K562 (cell line): ENCODE data around the gene KCTD4. TPM values are rescaled to one million over a fixed set of nuclear protein-coding genes. Genes with fewer than 3 reads are reported as not detected.

ENCODE experiments used
- ATAC-seq: fragments of 200-7000 bp; cut with Tn5 transposase; 3 replicates; pipeline ENCODE4 v1.9.1; 2020; ENCODE audit warnings: moderate library complexity
- BruUV-seq: library from RNA; stranded (reverse); fragments of 400-500 nt; replicated peaks from 2 replicates; lab custom pipeline; 2021; lab: Mats Ljungman, UMichigan
- CTCF ChIA-PET: fragments of 300-600 bp; formaldehyde crosslinking; extraction: SDS; loops from one replicate; lab custom pipeline; 2021; ENCODE audit warnings: low intra/inter-chr PET ratio; lab: Yijun Ruan, JAX
- POLR2A ChIA-PET: fragments of 300-600, 350-650 bp; sonication (Branson Sonifier 250); formaldehyde crosslinking; extraction: SDS; loops from one replicate; lab custom pipeline; 2021; ENCODE audit warnings: antibody characterized with exemption, inconsistent platforms; lab: Yijun Ruan, JAX
- DNase-seq, 4 experiments: peaks; one replicate each; pipeline versions ENCODE4 v3.0.0 to v3.0.0-alpha.2; 2011 to 2018; ENCODE audit warnings: low spot score in 3 of 4, mixed read lengths in 3 of 4; ENCODE audit errors: extremely low read depth in 1 of 4
- FAIRE-seq: peaks from 2 replicates; lab custom pipeline; 2011; peaks lifted over from hg19 to GRCh38; lab: Jason Lieb, UNC
- H2AFZ ChIP-seq: 2 replicates; pipeline ENCODE4 v1.6.0; 2011; ENCODE audit warnings: low read depth, low read length, control low read depth, inconsistent platforms
- H3K27ac ChIP-seq: fragments of 200-600 bp; 3 replicates; pipeline ENCODE4 v1.8.0; 2011; ENCODE audit warnings: low read depth, mild to moderate bottlenecking, control low read depth, inconsistent platforms, low read length, moderate library complexity, mixed read lengths; ENCODE audit errors: extremely low read depth
- H3K27me3 ChIP-seq, 2 experiments: fragments of 300-600 bp in 1 of 2; 2 replicates in 1 of 2; 3 replicates in 1 of 2; pipeline versions ENCODE4 v1.6.0 to v1.8.0; 2011; ENCODE audit warnings: inconsistent platforms in 2 of 2, low read length in 2 of 2, mild to moderate bottlenecking in 1 of 2, mixed read lengths in 1 of 2, moderate library complexity in 1 of 2; ENCODE audit not compliant: control insufficient read depth in 2 of 2, insufficient read depth in 2 of 2
- H3K36me3 ChIP-seq: fragments of 300-600 bp; 3 replicates; pipeline ENCODE4 v1.8.0; 2011; ENCODE audit warnings: mild to moderate bottlenecking, low read length, inconsistent platforms; ENCODE audit not compliant: control insufficient read depth, insufficient read depth
- H3K4me1 ChIP-seq, 2 experiments: fragments of 200-600 bp in 1 of 2; replicated peaks in 1 of 2; 2 replicates in 1 of 2; 3 replicates in 1 of 2; pipeline versions ENCODE4 v1.5.1 to v1.8.0; 2011; ENCODE audit warnings: inconsistent platforms in 2 of 2, low read length in 2 of 2, mild to moderate bottlenecking in 1 of 2, mixed read lengths in 1 of 2, moderate library complexity in 1 of 2; ENCODE audit not compliant: control insufficient read depth in 2 of 2, insufficient read depth in 2 of 2
- H3K4me2 ChIP-seq: 2 replicates; pipeline ENCODE4 v1.6.1; 2011; ENCODE audit warnings: low read length, control low read depth, inconsistent platforms, mixed read lengths; ENCODE audit not compliant: insufficient read depth
- H3K4me3 ChIP-seq: fragments of 200-600 bp; sonication (generic), shearing (Covaris generic); 2 replicates; pipeline ENCODE4 v1.5.1; 2016; ENCODE audit warnings: control low read depth, inconsistent platforms
- H3K79me2 ChIP-seq: fragments of 200-600 bp; 3 replicates; pipeline ENCODE4 v1.8.0; 2011; ENCODE audit warnings: low read length, inconsistent platforms; ENCODE audit not compliant: control insufficient read depth, insufficient read depth
- H3K9ac ChIP-seq, 2 experiments: 2 replicates each; pipeline versions ENCODE4 v1.6.0 to v1.6.1; 2011; ENCODE audit warnings: low read depth in 2 of 2, low read length in 2 of 2, control low read depth in 1 of 2, inconsistent platforms in 1 of 2, mild to moderate bottlenecking in 1 of 2, mixed read lengths in 1 of 2; ENCODE audit not compliant: insufficient read depth in 1 of 2
- H3K9me1 ChIP-seq: one replicate; pipeline ENCODE4 v1.6.0; 2011; ENCODE audit warnings: inconsistent platforms, mild to moderate bottlenecking, low read length, moderate library complexity; ENCODE audit not compliant: control insufficient read depth, insufficient read depth
- H3K9me3 ChIP-seq: replicated peaks from 2 replicates; pipeline ENCODE4 v1.5.1; 2011; ENCODE audit warnings: low read depth, low read length, inconsistent platforms; ENCODE audit not compliant: control insufficient read depth, insufficient read depth
- H4K20me1 ChIP-seq: replicated peaks from 2 replicates; pipeline ENCODE4 v1.6.1; 2011; ENCODE audit warnings: low read length, inconsistent platforms, mixed read lengths; ENCODE audit not compliant: control insufficient read depth, insufficient read depth
- BCL6 ChIP-seq: fragments of 250-450 bp; sonication (Bioruptor Pico); IDR thresholded peaks from 2 replicates; pipeline ENCODE4 v1.4.0; 2020
- BRCA1 ChIP-seq, 2 experiments: fragments of 450-650 bp in 1 of 2; sonication (generic) in 1 of 2; formaldehyde crosslinking in 1 of 2; IDR thresholded peaks; 2 replicates each; pipeline versions ENCODE4 v1.5.0 to v1.6.1; 2017 to 2020; ENCODE audit warnings: mild to moderate bottlenecking in 1 of 2, missing genetic modification reagents in 1 of 2
- CREB1 ChIP-seq, 2 experiments: sonication (generic) in 1 of 2; formaldehyde crosslinking in 1 of 2; IDR thresholded peaks; 2 replicates each; pipeline versions ENCODE4 v1.6.1 to v1.8.0; 2012 to 2022; ENCODE audit warnings: inconsistent platforms in 1 of 2, mild to moderate bottlenecking in 1 of 2, missing genetic modification reagents in 1 of 2, moderate library complexity in 1 of 2
- NCOA6 ChIP-seq: fragments of 450-650 bp; IDR thresholded peaks from 2 replicates; pipeline ENCODE4 v1.6.1; 2017; ENCODE audit warnings: mild to moderate bottlenecking
- NFIC ChIP-seq: fragments of 450-650 bp; IDR thresholded peaks from 2 replicates; pipeline ENCODE4 v1.6.1; 2017; ENCODE audit warnings: mild to moderate bottlenecking, inconsistent platforms
- NR4A1 ChIP-seq, 2 experiments: fragments of 250-450 bp in 1 of 2; fragments of 450-650 bp in 1 of 2; sonication (Bioruptor Pico) in 1 of 2; IDR thresholded peaks; 2 replicates each; pipeline versions ENCODE4 v1.4.0 to v1.6.1; 2016 to 2020; ENCODE audit warnings: mild to moderate bottlenecking in 2 of 2, missing compliant biosample characterization in 1 of 2, missing genetic modification characterization in 1 of 2, moderate library complexity in 1 of 2
- SAFB2 ChIP-seq: fragments of 200-400 bp; formaldehyde crosslinking; IDR thresholded peaks from 2 replicates; pipeline ENCODE4 v1.6.1; 2018; ENCODE audit warnings: borderline replicate concordance, low read length, low read depth, moderate library complexity; ENCODE audit not compliant: severe bottlenecking
- SRF ChIP-seq, 2 experiments: fragments of 250-450, 450-650 bp in 1 of 2; sonication (Bioruptor Pico) in 1 of 2; sonication (generic) in 1 of 2; formaldehyde crosslinking; IDR thresholded peaks; 2 replicates each; pipeline versions ENCODE4 v1.5.0 to v1.5.1; 2020 to 2022; ENCODE audit warnings: mild to moderate bottlenecking in 1 of 2, missing genetic modification reagents in 1 of 2
- TAF1 ChIP-seq: IDR thresholded peaks from 2 replicates; pipeline ENCODE4 v1.6.1; 2011; ENCODE audit warnings: mild to moderate bottlenecking, low read length, moderate library complexity; ENCODE audit not compliant: insufficient read depth, control insufficient read depth, severe bottlenecking; ENCODE audit errors: extremely low read depth
- U2AF1 ChIP-seq: fragments of 200-400 bp; formaldehyde crosslinking; optimal IDR thresholded peaks from 2 replicates; pipeline ENCODE3; 2017; ENCODE audit warnings: mild to moderate bottlenecking, low read depth, low read length, moderate library complexity
- ZBTB12 ChIP-seq: fragments of 250-450 bp; sonication (Bioruptor Pico); IDR thresholded peaks from 2 replicates; pipeline ENCODE4 v1.4.0; 2020
- ZNF174 ChIP-seq: fragments of 250-450 bp; sonication (Bioruptor Pico); IDR thresholded peaks from 2 replicates; pipeline ENCODE4 v1.4.0; 2020; ENCODE audit warnings: mild to moderate bottlenecking
- WGBS: fragments of 100-300 bp; shearing (Covaris generic); methylation state at CpG from one replicate; pipeline ENCODE4 v1.1.6; 2016; ENCODE audit warnings: low coverage, mixed read lengths; ENCODE audit not compliant: insufficient coverage; ENCODE audit errors: missing lambda C conversion rate; 5-methylcytosine and 5-hydroxymethylcytosine counted together
- in situ Hi-C: fragments of 300-500 bp; cut with MboI; formaldehyde crosslinking; loops from 4 replicates; pipeline ENCODE4 v1.15.0; 2018; ENCODE audit warnings: inconsistent platforms, mixed read lengths
- intact Hi-C: fragments of 100-400 bp; cut with micrococcal nuclease; formaldehyde crosslinking; loops from 2 replicates; pipeline ENCODE4 v1.14.2; 2022
- polyA plus RNA-seq, 8 experiments: library from polyadenylated mRNA; depleted of rRNA in 4 of 8; stranded (reverse) in 5 of 8; unstranded in 3 of 8; fragments of >200 nt; fragmentation: Nextera tagmentation in 2 of 8; fragmentation: Illumina TruSeq in 1 of 8; extraction: Ambion mirVana in 2 of 8; extraction: Trizol in 1 of 8; gene quantifications; 2 replicates each; pipeline versions ENCODE4 v1.2.1 to v1.2.3, GENCODE V29; 2011 to 2014; ENCODE audit warnings: inconsistent platforms in 1 of 8, missing spikeins in 1 of 8
- total RNA-seq, 7 experiments: library from RNA; depleted of rRNA in 6 of 7; stranded (reverse); fragments of >200 nt in 6 of 7; fragmentation: Illumina TruSeq in 2 of 7; extraction: Trizol in 2 of 7; gene quantifications; 2 replicates each; pipeline versions ENCODE4 v1.2.1 to v1.2.3, GENCODE V29; 2011 to 2021; ENCODE audit warnings: low replicate concordance in 1 of 7
- TF ChIP-seq, protein P1 (sequence below): sonication (generic); formaldehyde crosslinking; IDR thresholded peaks from 2 replicates; pipeline ENCODE4 v1.8.1; 2023; ENCODE audit warnings: mild to moderate bottlenecking, missing genetic modification reagents, moderate library complexity
- TF ChIP-seq, protein P2 (sequence below), 2 experiments: fragments of 450-650 bp; IDR thresholded peaks; 2 replicates each; pipeline ENCODE4 v1.6.1; 2018; ENCODE audit warnings: mild to moderate bottlenecking in 2 of 2, low read depth in 1 of 2; ENCODE audit not compliant: partially characterized antibody in 2 of 2

The KCTD4 gene
- total and polyA plus RNA-seq, 9 of the 15 experiments (the other 6 are each of a cell fraction or from before 2014, with no cell fraction given): not detected

DNA sequence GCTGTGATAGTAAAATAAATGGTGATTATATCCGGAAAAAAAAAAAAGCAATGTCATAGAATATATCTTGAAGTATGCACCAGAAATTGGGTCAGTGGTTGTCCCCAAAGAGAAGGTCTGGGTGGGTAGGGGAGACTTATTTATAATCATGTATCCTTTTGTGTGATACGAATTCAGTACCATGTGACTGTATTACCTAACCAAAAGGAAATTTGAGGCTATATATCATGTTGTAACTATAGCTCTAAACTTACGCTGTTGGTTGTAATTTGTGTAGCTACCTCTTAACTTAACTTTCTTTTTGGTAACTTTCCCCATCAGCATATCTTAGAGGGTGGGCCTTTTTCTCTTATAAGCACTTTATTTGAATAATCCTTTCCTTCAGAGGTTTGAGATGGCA is 25.2 kb upstream of the KCTD4 start (continued):
- TF ChIP-seq, protein P1, sequence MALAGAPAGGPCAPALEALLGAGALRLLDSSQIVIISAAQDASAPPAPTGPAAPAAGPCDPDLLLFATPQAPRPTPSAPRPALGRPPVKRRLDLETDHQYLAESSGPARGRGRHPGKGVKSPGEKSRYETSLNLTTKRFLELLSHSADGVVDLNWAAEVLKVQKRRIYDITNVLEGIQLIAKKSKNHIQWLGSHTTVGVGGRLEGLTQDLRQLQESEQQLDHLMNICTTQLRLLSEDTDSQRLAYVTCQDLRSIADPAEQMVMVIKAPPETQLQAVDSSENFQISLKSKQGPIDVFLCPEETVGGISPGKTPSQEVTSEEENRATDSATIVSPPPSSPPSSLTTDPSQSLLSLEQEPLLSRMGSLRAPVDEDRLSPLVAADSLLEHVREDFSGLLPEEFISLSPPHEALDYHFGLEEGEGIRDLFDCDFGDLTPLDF (CRISPR knock-in tag): no peak

DNA sequence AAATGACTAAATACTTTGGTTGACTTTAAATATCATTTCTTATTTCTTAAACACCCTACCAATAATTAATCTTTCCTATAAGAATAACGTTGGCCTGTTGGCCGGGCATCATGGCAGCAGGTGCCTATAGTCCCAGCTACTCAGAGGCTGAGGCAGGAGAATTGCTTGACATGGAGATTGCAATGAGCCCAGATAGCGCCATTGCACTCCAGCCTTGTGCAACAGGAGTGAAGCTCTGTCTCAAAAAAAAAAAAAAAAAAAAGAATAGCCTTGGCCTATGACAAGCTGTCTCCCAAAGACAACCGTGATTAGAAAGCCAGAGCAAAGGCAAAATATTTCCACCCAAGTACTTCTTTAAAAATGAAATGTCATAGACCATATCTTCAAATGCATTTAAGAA is 24.5 kb upstream of the KCTD4 start:
- FAIRE-seq: no peak
- intact Hi-C loops: no loop called here
- Histone ChIP-seq H3K9ac (no peak overlapping the region), H3K4me3 (no peak overlapping the region), H2AFZ (no peak overlapping the region), H3K9me1 (no peaks in the 10 kb centered on the region), H3K36me3 (no peaks in the 10 kb centered on the region), H3K4me1 (no peaks in the 10 kb centered on the region; a peak in 1 of 5 replicates), H3K27ac (no peak overlapping the region), H3K4me2 (no peak overlapping the region), H3K9me3 (no peaks in the 10 kb centered on the region), H3K79me2 (0 out of 3 replicates have a peak, but pooled peaks cover 2% of the 10 kb centered on the region), H3K27me3 (no peaks in the 10 kb centered on the region), H4K20me1 (no peaks in the 10 kb centered on the region)
- CTCF ChIA-PET: no interaction called here
- ATAC-seq: no peak
- DNase-seq: no peak
- POLR2A ChIA-PET: interaction anchor here (0.9 kb wide), 1 partner anchor 10 kb away, joined by 3 read pairs; no protein-coding TSS in a partner anchor
- WGBS: 85% methylated on average over 3 of the region's 4 CpGs
- in situ Hi-C loops: no loop called here
- no TSS peak for BruUV-seq
- TF ChIP-seq NFIC (no peak), ZNF174 (CRISPR knock-in tag) (no peak), NCOA6 (no peak), SRF (CRISPR knock-in tag; IDR thresholded peaks at IDR 0.05) (no peak), SAFB2 (no peak), ZBTB12 (no peak), U2AF1 (no peak), TAF1 (no peak), BCL6 (no peak), CREB1 (IDR thresholded peaks at IDR 0.05) (no peak), CREB1 (CRISPR knock-in tag; IDR thresholded peaks at IDR 0.05) (no peak), NR4A1 (CRISPR knock-in tag; IDR thresholded peaks at IDR 0.05) (no peak), NR4A1 (tag; IDR thresholded peaks at IDR 0.05) (no peak), BRCA1 (IDR thresholded peaks at IDR 0.05) (no peak), BRCA1 (CRISPR knock-in tag; IDR thresholded peaks at IDR 0.05) (no peak)
- TF ChIP-seq, protein P2, sequence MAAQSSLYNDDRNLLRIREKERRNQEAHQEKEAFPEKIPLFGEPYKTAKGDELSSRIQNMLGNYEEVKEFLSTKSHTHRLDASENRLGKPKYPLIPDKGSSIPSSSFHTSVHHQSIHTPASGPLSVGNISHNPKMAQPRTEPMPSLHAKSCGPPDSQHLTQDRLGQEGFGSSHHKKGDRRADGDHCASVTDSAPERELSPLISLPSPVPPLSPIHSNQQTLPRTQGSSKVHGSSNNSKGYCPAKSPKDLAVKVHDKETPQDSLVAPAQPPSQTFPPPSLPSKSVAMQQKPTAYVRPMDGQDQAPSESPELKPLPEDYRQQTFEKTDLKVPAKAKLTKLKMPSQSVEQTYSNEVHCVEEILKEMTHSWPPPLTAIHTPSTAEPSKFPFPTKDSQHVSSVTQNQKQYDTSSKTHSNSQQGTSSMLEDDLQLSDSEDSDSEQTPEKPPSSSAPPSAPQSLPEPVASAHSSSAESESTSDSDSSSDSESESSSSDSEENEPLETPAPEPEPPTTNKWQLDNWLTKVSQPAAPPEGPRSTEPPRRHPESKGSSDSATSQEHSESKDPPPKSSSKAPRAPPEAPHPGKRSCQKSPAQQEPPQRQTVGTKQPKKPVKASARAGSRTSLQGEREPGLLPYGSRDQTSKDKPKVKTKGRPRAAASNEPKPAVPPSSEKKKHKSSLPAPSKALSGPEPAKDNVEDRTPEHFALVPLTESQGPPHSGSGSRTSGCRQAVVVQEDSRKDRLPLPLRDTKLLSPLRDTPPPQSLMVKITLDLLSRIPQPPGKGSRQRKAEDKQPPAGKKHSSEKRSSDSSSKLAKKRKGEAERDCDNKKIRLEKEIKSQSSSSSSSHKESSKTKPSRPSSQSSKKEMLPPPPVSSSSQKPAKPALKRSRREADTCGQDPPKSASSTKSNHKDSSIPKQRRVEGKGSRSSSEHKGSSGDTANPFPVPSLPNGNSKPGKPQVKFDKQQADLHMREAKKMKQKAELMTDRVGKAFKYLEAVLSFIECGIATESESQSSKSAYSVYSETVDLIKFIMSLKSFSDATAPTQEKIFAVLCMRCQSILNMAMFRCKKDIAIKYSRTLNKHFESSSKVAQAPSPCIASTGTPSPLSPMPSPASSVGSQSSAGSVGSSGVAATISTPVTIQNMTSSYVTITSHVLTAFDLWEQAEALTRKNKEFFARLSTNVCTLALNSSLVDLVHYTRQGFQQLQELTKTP (IDR thresholded peaks at IDR 0.05; ENCODE audit: low read depth in 1 of 2, partially characterized antibody in 2 of 2): no peak
